DND-41 (cell line): ENCODE data around the gene AKT3.
A peak's percentile ranks its signal among the peaks of the same experiment; 100 is the strongest.

Experiments used
- ATAC-seq: fragments of 200-7000 bp; cut with Tn5 transposase; 3 replicates; pipeline ENCODE4 v1.9.1; 2021; ENCODE audit warnings: low read depth; ENCODE audit not compliant: insufficient read depth
- DNase-seq: peaks from one replicate; pipeline ENCODE4 v3.0.0-alpha.2; 2020
- H2AFZ ChIP-seq: 2 replicates; pipeline ENCODE4 v1.6.0; 2012; ENCODE audit warnings: low read depth, low read length
- H3K27ac ChIP-seq: 2 replicates; pipeline ENCODE4 v1.5.1; 2012; ENCODE audit warnings: low read length, inconsistent platforms
- H3K27me3 ChIP-seq: fragments of 200-600 bp; sonication (generic); 2 replicates; pipeline ENCODE4 v1.6.0; 2012; ENCODE audit warnings: low read length, mild to moderate bottlenecking, inconsistent platforms; ENCODE audit not compliant: insufficient read depth, poor library complexity
- H3K36me3 ChIP-seq: 2 replicates; pipeline ENCODE4 v1.5.1; 2012; ENCODE audit warnings: low read length, inconsistent platforms; ENCODE audit not compliant: insufficient read depth
- H3K4me1 ChIP-seq: 2 replicates; pipeline ENCODE4 v1.5.1; 2012; ENCODE audit warnings: mild to moderate bottlenecking, low read length; ENCODE audit not compliant: insufficient read depth
- H3K4me2 ChIP-seq: 2 replicates; pipeline ENCODE4 v1.6.0; 2012; ENCODE audit warnings: mild to moderate bottlenecking, moderate library complexity, low read length, inconsistent platforms; ENCODE audit not compliant: insufficient read depth
- H3K4me3 ChIP-seq, 2 experiments: fragments of 200-600 bp in 1 of 2; shearing (Covaris generic) in 1 of 2; 2 replicates each; pipeline ENCODE4 v1.5.1; 2012 to 2016; ENCODE audit warnings: inconsistent platforms in 2 of 2, low read length in 2 of 2, mild to moderate bottlenecking in 2 of 2, low read depth in 1 of 2, moderate library complexity in 1 of 2
- H3K79me2 ChIP-seq: 2 replicates; pipeline ENCODE4 v1.6.0; 2012; ENCODE audit warnings: low read length, inconsistent platforms; ENCODE audit not compliant: insufficient read depth
- H3K9ac ChIP-seq: 2 replicates; pipeline ENCODE4 v1.6.0; 2012; ENCODE audit warnings: low read depth, mild to moderate bottlenecking, inconsistent platforms, low read length, moderate library complexity
- H3K9me3 ChIP-seq: 2 replicates; pipeline ENCODE4 v1.5.1; 2012; ENCODE audit warnings: low read length, moderate library complexity, mild to moderate bottlenecking, inconsistent platforms; ENCODE audit not compliant: insufficient read depth, severe bottlenecking
- H4K20me1 ChIP-seq: 2 replicates; pipeline ENCODE4 v1.6.0; 2012; ENCODE audit warnings: low read length; ENCODE audit not compliant: insufficient read depth
- CTCF ChIP-seq: IDR thresholded peaks from 2 replicates; pipeline ENCODE4 v1.5.1; 2012; ENCODE audit warnings: borderline replicate concordance, low read length, moderate library complexity, mild to moderate bottlenecking; ENCODE audit not compliant: poor library complexity, severe bottlenecking; ENCODE audit errors: extremely low read depth
- EZH2 ChIP-seq: IDR thresholded peaks from 3 replicates; pipeline ENCODE4 v1.6.1; 2012; ENCODE audit warnings: borderline replicate concordance, low read depth, mild to moderate bottlenecking, moderate library complexity, low read length, inconsistent platforms; ENCODE audit not compliant: severe bottlenecking

The AKT3 gene

GRCh38 chr1:243477731-243478290, 372.2 kb downstream of the AKT3 start:
- Histone ChIP-seq H3K9ac (no peak overlapping the region), H3K4me3 (no peak overlapping the region), H2AFZ (no peak overlapping the region), H3K27me3 (no peaks in the 10 kb centered on the region), H3K9me3 (no peaks in the 10 kb centered on the region), H3K4me1 (peaks cover 21% of the 10 kb centered on the region), H4K20me1 (no peaks in the 10 kb centered on the region), H3K79me2 (no peaks in the 10 kb centered on the region), H3K27ac (no peak overlapping the region), H3K4me2 (no peak overlapping the region), H3K36me3 (no peaks in the 10 kb centered on the region; the same call in 1 of the 2 replicates)
- ATAC-seq: no peak
- TF ChIP-seq CTCF (no peak), EZH2 (no peak)
- DNase-seq: no peak

- no peaks in the 10 kb centered on the region for H3K27me3 ChIP-seq
- no peaks in the 10 kb centered on the region; the same call in 1 of the 2 replicates for H3K36me3 ChIP-seq
- H2AFZ ChIP-seq: no peak overlapping the region
- peaks cover 15% of the 10 kb centered on the region for H3K4me1 ChIP-seq
- no peak overlapping the region for H3K9ac ChIP-seq
- H3K27ac ChIP-seq: no peak overlapping the region
- TF ChIP-seq CTCF (peak; percentile 22), EZH2 (no peak)
- no peak overlapping the region for H3K4me3 ChIP-seq
- no peaks in the 10 kb centered on the region for H3K9me3 ChIP-seq
- ATAC-seq (no peak), DNase-seq (no peak)
- H3K79me2 ChIP-seq: no peaks in the 10 kb centered on the region
- no peaks in the 10 kb centered on the region for H4K20me1 ChIP-seq
- H3K4me2 ChIP-seq: no peak overlapping the region
These were observed 374.1 kb downstream of the AKT3 start for GRCh38 chr1:243475966-243476365.

GRCh38 chr1:243474906-243475305, 375.1 kb downstream of the AKT3 start:
- peaks cover 15% of the 10 kb centered on the region for H3K4me1 ChIP-seq
- no peaks in the 10 kb centered on the region for H3K79me2 ChIP-seq
- H3K27ac ChIP-seq: no peak overlapping the region
- no peak overlapping the region for H2AFZ ChIP-seq
- ATAC-seq (no peak), DNase-seq (no peak)
- H3K9me3 ChIP-seq: no peaks in the 10 kb centered on the region
- no peaks in the 10 kb centered on the region for H4K20me1 ChIP-seq
- H3K9ac ChIP-seq: no peak overlapping the region
- no peaks in the 10 kb centered on the region for H3K27me3 ChIP-seq
- TF ChIP-seq CTCF (no peak), EZH2 (no peak)
- no peak overlapping the region for H3K4me3 ChIP-seq
- H3K4me2 ChIP-seq: no peak overlapping the region
- no peaks in the 10 kb centered on the region; the same call in 1 of the 2 replicates for H3K36me3 ChIP-seq
